Suprapubic skin (tissue), 2 donors: ENCODE results near the gene MRPL14.

ENCODE experiments used
- EP300 ChIP-seq: sonication (generic); formaldehyde crosslinking; IDR thresholded peaks from one replicate; pipeline ENCODE4 v1.6.1; 2017; ENCODE audit warnings: antibody characterized with exemption
- POLR2A ChIP-seq, 2 donors: fragments of 450-650 bp; IDR thresholded peaks; one replicate each; pipeline ENCODE4 v1.6.1; 2017; ENCODE audit warnings: antibody characterized with exemption in 2 of 2, mild to moderate bottlenecking in 2 of 2, moderate library complexity in 2 of 2

- TF ChIP-seq EP300 = no peak
- no peak for TF ChIP-seq POLR2A (IDR thresholded peaks at IDR 0.05)
Observed at GRCh38 chr6:44067173-44068139, 59.8 kb downstream of the MRPL14 start.
